GM12865 (cell line): ENCODE data around the gene MACC1.

ENCODE experiments used
- DNase-seq: peaks from one replicate; pipeline ENCODE4 v3.0.0; 2010; ENCODE audit warnings: low read depth
- H3K4me3 ChIP-seq: 2 replicates; pipeline ENCODE4 v1.5.1; 2011; ENCODE audit warnings: mild to moderate bottlenecking, low read depth, low read length, control low read depth
- CTCF ChIP-seq: IDR thresholded peaks from 2 replicates; pipeline ENCODE4 v1.5.1; 2011; ENCODE audit warnings: low read length, control low read depth, low read depth, inconsistent platforms; ENCODE audit not compliant: insufficient read depth; ENCODE audit errors: missing control alignments

MACC1 gene

GRCh38 chr7:20224025-20224424, 6.8 kb upstream of the MACC1 start:
- TF ChIP-seq CTCF = no peak
- DNase-seq = no peak
- H3K4me3 ChIP-seq = no peak overlapping the region

GRCh38 chr7:20223356-20223755, 6.2 kb upstream of the MACC1 start:
- DNase-seq = no peak
- no peak for TF ChIP-seq CTCF
- no peak overlapping the region for H3K4me3 ChIP-seq

- no peak overlapping the region for H3K4me3 ChIP-seq
- no peak for TF ChIP-seq CTCF
- DNase-seq = no peak
Measured at GRCh38 chr7:20222219-20222828, 5.1 kb upstream of the MACC1 start.

- peak; percentile 80 for DNase-seq
- TF ChIP-seq CTCF = no peak
- H3K4me3 ChIP-seq = peak overlapping the region; percentile 55
Measured at GRCh38 chr7:20220921-20221547, 3.9 kb upstream of the MACC1 start.

- no peak for TF ChIP-seq CTCF
- DNase-seq = peak; percentile 37
- H3K4me3 ChIP-seq = peak overlapping the region; percentile 55
Measured at GRCh38 chr7:20220293-20220761, 3.1 kb upstream of the MACC1 start.

- DNase-seq = peak; percentile 99
- TF ChIP-seq CTCF = no peak
- peak overlapping the region; percentile 73 for H3K4me3 ChIP-seq
Measured at GRCh38 chr7:20219446-20220292, 2.5 kb upstream of the MACC1 start.
